BLaER1 treated with 17β-estradiol and CSF1 and Interleukin-3, amounts not matched to agents 10 nM and 100 nM (cell line): ENCODE results near the gene SMCO3.
"Not testable (repeated sequence)": the region's sequence is repeated elsewhere in the genome, so short reads cannot be mapped to it uniquely, and the experiment has no call there.

Experiments
- H3K27ac ChIP-seq, 11 experiments: shearing (Covaris generic); formaldehyde crosslinking; 2 replicates each; pipeline ENCODE4 v1.8.1; 2022
- H3K27me3 ChIP-seq, 11 experiments: shearing (Covaris generic); formaldehyde crosslinking; 2 replicates each; pipeline ENCODE4 v1.8.1; 2022
- H3K36me3 ChIP-seq, 11 experiments: shearing (Covaris generic); formaldehyde crosslinking; 2 replicates each; pipeline ENCODE4 v1.8.1; 2022
- H3K4me1 ChIP-seq, 10 experiments: shearing (Covaris generic); formaldehyde crosslinking; 2 replicates each; pipeline ENCODE4 v1.8.1; 2022
- H3K4me2 ChIP-seq, 11 experiments: shearing (Covaris generic); formaldehyde crosslinking; 2 replicates each; pipeline ENCODE4 v1.8.1; 2022
- H3K4me3 ChIP-seq, 10 experiments: shearing (Covaris generic); formaldehyde crosslinking; 2 replicates each; pipeline ENCODE4 v1.8.1; 2022
- H3K9ac ChIP-seq, 11 experiments: shearing (Covaris generic); formaldehyde crosslinking; 2 replicates each; pipeline ENCODE4 v1.8.1; 2022
- H3K9me3 ChIP-seq, 11 experiments: shearing (Covaris generic); formaldehyde crosslinking; replicated peaks in 1 of 11; 2 replicates each; pipeline ENCODE4 v1.8.1; 2022
- H4K20me1 ChIP-seq, 11 experiments: shearing (Covaris generic); formaldehyde crosslinking; 2 replicates each; pipeline ENCODE4 v1.8.1; 2022
- Cebpa-rat ChIP-seq, 11 experiments: shearing (Covaris generic); IDR thresholded peaks; 2 replicates each; pipeline ENCODE4 v1.8.1; 2022

Gene SMCO3

GRCh38 chr12:14768823-14769405 is 45.1 kb downstream of the SMCO3 start:
- TF ChIP-seq Cebpa-rat (IDR thresholded peaks at IDR 0.05), result no peak
- peak overlapping the region in 6 of 11 experiments; percentile 85 to 97 (median 91); a peak in 11 of 22 replicates for H3K27ac ChIP-seq
- peaks cover 6 to 16% (median 12%) of the 10 kb centered on the region in 11 experiments for H3K27me3 ChIP-seq
- H4K20me1 ChIP-seq, result peaks cover 0 to 51% (median 0%) of the 10 kb centered on the region in 11 experiments; a peak in 7 of 22 replicates
- H3K9ac ChIP-seq, result peak overlapping the region in 10 of 11 experiments; percentile 86 to 96 (median 88); a peak in 19 of 22 replicates
- H3K4me2 ChIP-seq, result peak overlapping the region; percentile 68 to 96 (median 90)
- peaks cover 15 to 46% (median 31%) of the 10 kb centered on the region in 11 experiments; a peak in 20 of 22 replicates for H3K36me3 ChIP-seq
- H3K4me1 ChIP-seq, result peaks cover 19 to 34% (median 27%) of the 10 kb centered on the region in 10 experiments
- H3K4me3 ChIP-seq, result peak overlapping the region; percentile 72 to 84 (median 80)
- peaks cover 27 to 43% (median 34%) of the 10 kb centered on the region in 11 experiments for H3K9me3 ChIP-seq

- H3K4me1 ChIP-seq, result peaks cover 19 to 30% (median 25%) of the 10 kb centered on the region in 10 experiments
- peaks cover 24 to 35% (median 29%) of the 10 kb centered on the region in 11 experiments for H3K9me3 ChIP-seq
- H3K4me3 ChIP-seq, result no peak overlapping the region
- H3K4me2 ChIP-seq, result peak overlapping the region in 6 of 11 experiments; percentile 3 to 96 (median 79); a peak in 7 of 22 replicates
- H3K36me3 ChIP-seq, result peaks cover 15 to 58% (median 32%) of the 10 kb centered on the region in 11 experiments; a peak in 21 of 22 replicates
- peaks cover 0 to 57% (median 0%) of the 10 kb centered on the region in 11 experiments; a peak in 7 of 22 replicates for H4K20me1 ChIP-seq
- no peak overlapping the region for H3K9ac ChIP-seq
- no peak overlapping the region for H3K27ac ChIP-seq
- peaks cover 0 to 3% (median 0%) of the 10 kb centered on the region in 11 experiments; a peak in 3 of 22 replicates for H3K27me3 ChIP-seq
- no peak for TF ChIP-seq Cebpa-rat (IDR thresholded peaks at IDR 0.05)
Measured at GRCh38 chr12:14767617-14768016, 46.4 kb downstream of the SMCO3 start.

GRCh38 chr12:14766649-14767215 is 47.2 kb downstream of the SMCO3 start:
- H3K36me3 ChIP-seq, result peaks cover 20 to 66% (median 39%) of the 10 kb centered on the region in 11 experiments; a peak in 21 of 22 replicates
- peak overlapping the region in 1 of 11 experiments; percentile 96; a peak in 1 of 22 replicates for H3K4me2 ChIP-seq
- peaks cover 13 to 26% (median 20%) of the 10 kb centered on the region in 10 experiments for H3K4me1 ChIP-seq
- H3K27ac ChIP-seq, result no peak overlapping the region
- TF ChIP-seq Cebpa-rat (IDR thresholded peaks at IDR 0.05), result no peak
- H3K9ac ChIP-seq, result no peak overlapping the region
- peaks cover 0 to 61% (median 0%) of the 10 kb centered on the region in 11 experiments; a peak in 7 of 22 replicates for H4K20me1 ChIP-seq
- no peaks in the 10 kb centered on the region for H3K27me3 ChIP-seq
- peaks cover 33 to 43% (median 38%) of the 10 kb centered on the region in 11 experiments for H3K9me3 ChIP-seq
- H3K4me3 ChIP-seq, result no peak overlapping the region

GRCh38 chr12:14766020-14766419 is 48.0 kb downstream of the SMCO3 start:
- peaks cover 11 to 23% (median 17%) of the 10 kb centered on the region in 10 experiments; a peak in 19 of 20 replicates for H3K4me1 ChIP-seq
- H3K36me3 ChIP-seq, result peaks cover 27 to 74% (median 47%) of the 10 kb centered on the region in 11 experiments; a peak in 21 of 22 replicates
- peaks cover 0 to 61% (median 0%) of the 10 kb centered on the region in 11 experiments; a peak in 7 of 22 replicates for H4K20me1 ChIP-seq
- H3K9me3 ChIP-seq, result peaks cover 40 to 51% (median 45%) of the 10 kb centered on the region in 11 experiments
- H3K4me3 ChIP-seq, H3K4me2 ChIP-seq, H3K27me3 ChIP-seq, H3K9ac ChIP-seq, H3K27ac ChIP-seq: not testable (repeated sequence)

- Histone ChIP-seq H3K9me3 (peaks cover 46 to 57% (median 51%) of the 10 kb centered on the region in 11 experiments), H3K4me1 (peaks cover 11 to 23% (median 17%) of the 10 kb centered on the region in 10 experiments; a peak in 19 of 20 replicates), H3K36me3 (peaks cover 32 to 80% (median 50%) of the 10 kb centered on the region in 11 experiments; a peak in 21 of 22 replicates), H3K9ac (no peak overlapping the region), H4K20me1 (peaks cover 0 to 61% (median 0%) of the 10 kb centered on the region in 11 experiments; a peak in 7 of 22 replicates), H3K4me3 (no peak overlapping the region), H3K27me3 (no peaks in the 10 kb centered on the region), H3K27ac (no peak overlapping the region), H3K4me2 (no peak overlapping the region)
- no peak for TF ChIP-seq Cebpa-rat (IDR thresholded peaks at IDR 0.05)
Measured at GRCh38 chr12:14765398-14765797, 48.6 kb downstream of the SMCO3 start.

GRCh38 chr12:14759711-14760280 is 54.2 kb downstream of the SMCO3 start:
- not testable (repeated sequence) for H3K4me3 ChIP-seq, H3K27me3 ChIP-seq, H3K27ac ChIP-seq, H3K4me1 ChIP-seq, H3K9ac ChIP-seq, H3K4me2 ChIP-seq
- H3K36me3 ChIP-seq, result peaks cover 17 to 52% (median 30%) of the 10 kb centered on the region in 11 experiments; a peak in 17 of 22 replicates
- peaks cover 0 to 33% (median 0%) of the 10 kb centered on the region in 11 experiments; a peak in 2 of 22 replicates for H4K20me1 ChIP-seq
- peaks cover 33 to 46% (median 37%) of the 10 kb centered on the region in 11 experiments for H3K9me3 ChIP-seq

- Histone ChIP-seq H3K27ac (no peak overlapping the region), H4K20me1 (peaks cover 0 to 16% (median 0%) of the 10 kb centered on the region in 11 experiments; a peak in 2 of 22 replicates), H3K27me3 (no peaks in the 10 kb centered on the region), H3K36me3 (peaks cover 8 to 29% (median 16%) of the 10 kb centered on the region in 11 experiments; a peak in 15 of 22 replicates), H3K4me1 (no peaks in the 10 kb centered on the region), H3K9ac (no peak overlapping the region), H3K9me3 (peaks cover 21 to 26% (median 24%) of the 10 kb centered on the region in 11 experiments), H3K4me2 (no peak overlapping the region), H3K4me3 (no peak overlapping the region)
- TF ChIP-seq Cebpa-rat (IDR thresholded peaks at IDR 0.05), result no peak
Measured at GRCh38 chr12:14756334-14757143, 57.4 kb downstream of the SMCO3 start.
